Measurements from ENCODE around the gene TKTL2.

Gene TKTL2, protein sequence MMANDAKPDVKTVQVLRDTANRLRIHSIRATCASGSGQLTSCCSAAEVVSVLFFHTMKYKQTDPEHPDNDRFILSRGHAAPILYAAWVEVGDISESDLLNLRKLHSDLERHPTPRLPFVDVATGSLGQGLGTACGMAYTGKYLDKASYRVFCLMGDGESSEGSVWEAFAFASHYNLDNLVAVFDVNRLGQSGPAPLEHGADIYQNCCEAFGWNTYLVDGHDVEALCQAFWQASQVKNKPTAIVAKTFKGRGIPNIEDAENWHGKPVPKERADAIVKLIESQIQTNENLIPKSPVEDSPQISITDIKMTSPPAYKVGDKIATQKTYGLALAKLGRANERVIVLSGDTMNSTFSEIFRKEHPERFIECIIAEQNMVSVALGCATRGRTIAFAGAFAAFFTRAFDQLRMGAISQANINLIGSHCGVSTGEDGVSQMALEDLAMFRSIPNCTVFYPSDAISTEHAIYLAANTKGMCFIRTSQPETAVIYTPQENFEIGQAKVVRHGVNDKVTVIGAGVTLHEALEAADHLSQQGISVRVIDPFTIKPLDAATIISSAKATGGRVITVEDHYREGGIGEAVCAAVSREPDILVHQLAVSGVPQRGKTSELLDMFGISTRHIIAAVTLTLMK

DNA sequence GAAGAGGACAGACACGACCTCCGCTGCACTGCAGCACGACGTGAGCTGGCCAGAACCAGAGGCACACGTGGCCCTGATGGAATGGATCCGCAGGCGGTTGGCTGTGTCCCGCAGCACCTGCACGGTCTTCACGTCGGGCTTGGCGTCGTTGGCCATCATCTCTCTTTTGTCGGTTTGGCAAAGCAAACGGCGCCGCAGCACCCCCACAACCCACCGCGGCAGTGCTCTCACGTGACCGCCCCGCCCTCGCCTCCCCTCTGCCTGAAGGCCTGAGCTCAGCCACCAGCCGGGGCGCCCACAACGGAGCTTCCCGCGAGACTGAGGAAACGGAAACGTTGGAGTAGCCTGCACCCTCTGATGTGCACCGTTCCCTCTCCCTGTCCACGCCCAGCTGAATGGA lies at the start of gene TKTL2:
TKTL2 (minus strand) TSS at position 179 of the 400 bp plus-strand sequence; CDS start at position 159, 20 bp downstream.
- in situ Hi-C loops (cut with MboI; ENCODE audit: low sequenced_read_pairs) = no loop called here

DNA sequence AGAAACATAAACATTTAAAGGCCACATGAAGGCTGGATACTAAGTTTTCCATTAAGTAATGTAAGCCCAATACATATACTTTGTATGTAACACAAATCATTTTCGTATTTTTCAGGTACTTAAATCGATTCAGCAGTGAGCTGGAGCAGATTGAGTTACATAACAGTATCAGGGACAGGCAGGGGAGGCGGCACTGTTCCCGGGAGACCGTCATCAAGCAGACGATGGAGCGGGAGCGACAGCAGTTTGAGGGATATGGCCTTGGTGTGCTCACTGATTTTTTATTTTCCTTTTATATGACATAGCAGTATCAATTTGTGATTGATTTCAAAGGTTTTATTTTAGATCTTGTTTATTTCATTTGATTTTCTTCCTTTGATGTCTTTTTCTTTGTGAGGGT lies 41.6 kb upstream of the TKTL2 start:
- in situ Hi-C loops (cut with MboI; ENCODE audit: low sequenced_read_pairs) = no loop called here

DNA sequence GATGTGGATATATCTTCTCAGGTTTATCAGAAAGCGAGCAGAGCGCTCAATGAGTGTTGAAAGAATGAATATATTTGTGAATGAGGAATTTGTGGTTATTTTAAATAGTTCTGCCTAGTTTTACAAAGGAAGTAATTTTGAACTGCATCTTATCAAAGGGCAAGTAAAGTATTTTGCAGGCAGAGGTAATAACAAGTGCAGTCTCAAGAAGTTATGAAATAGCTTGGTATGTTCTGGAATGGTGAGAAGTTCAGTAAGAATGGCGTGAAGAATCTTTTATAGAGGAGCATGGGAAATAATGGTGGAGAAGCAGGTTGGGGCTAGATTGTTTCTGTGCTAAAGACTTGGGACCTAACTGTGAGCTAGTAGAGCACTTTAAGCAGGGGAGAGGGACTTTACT lies 31.8 kb upstream of the TKTL2 start:
- in situ Hi-C loops (cut with MboI; ENCODE audit: low sequenced_read_pairs) = no loop called here

DNA sequence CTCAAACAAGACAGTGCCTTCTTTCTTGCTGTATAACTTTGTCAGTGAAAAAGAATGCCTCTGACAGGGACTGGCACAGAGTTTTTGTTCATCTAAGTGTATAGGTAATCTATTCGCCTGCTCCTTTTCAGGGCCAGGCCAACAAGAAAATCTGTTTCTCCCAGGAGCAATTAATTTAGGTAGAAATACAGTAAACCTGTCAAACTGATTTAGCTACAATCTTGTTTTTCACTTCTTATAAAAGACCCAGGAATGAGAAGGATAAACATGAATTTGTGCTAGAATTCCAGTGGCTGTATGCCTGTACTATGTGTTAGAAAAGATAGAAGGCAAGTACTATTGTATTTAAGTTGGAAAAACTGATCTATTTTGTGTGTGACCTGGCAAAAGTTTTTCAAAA lies 27.0 kb upstream of the TKTL2 start:
- in situ Hi-C loops (cut with MboI; ENCODE audit: low sequenced_read_pairs) = no loop called here

DNA sequence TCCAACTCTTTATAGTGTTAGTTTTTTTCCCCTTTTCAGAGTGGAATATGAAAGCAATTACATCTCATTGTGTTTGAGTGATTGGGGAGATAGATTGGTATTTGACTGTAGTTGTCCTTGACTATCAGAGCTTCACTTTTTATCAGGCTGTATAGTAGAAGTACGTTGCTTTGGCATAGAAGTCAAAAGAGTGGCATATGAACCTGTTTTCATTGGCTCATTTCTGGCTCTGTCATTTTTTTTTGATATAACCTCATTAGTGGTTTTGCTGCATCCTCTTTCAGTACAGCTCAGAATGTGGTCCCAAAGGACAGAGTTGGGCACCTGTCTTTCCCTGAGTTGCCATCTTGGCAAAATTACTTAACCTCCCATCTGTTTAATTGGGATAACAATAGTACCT lies 22.3 kb upstream of the TKTL2 start:
- in situ Hi-C loops (cut with MboI; ENCODE audit: low sequenced_read_pairs) = no loop called here

DNA sequence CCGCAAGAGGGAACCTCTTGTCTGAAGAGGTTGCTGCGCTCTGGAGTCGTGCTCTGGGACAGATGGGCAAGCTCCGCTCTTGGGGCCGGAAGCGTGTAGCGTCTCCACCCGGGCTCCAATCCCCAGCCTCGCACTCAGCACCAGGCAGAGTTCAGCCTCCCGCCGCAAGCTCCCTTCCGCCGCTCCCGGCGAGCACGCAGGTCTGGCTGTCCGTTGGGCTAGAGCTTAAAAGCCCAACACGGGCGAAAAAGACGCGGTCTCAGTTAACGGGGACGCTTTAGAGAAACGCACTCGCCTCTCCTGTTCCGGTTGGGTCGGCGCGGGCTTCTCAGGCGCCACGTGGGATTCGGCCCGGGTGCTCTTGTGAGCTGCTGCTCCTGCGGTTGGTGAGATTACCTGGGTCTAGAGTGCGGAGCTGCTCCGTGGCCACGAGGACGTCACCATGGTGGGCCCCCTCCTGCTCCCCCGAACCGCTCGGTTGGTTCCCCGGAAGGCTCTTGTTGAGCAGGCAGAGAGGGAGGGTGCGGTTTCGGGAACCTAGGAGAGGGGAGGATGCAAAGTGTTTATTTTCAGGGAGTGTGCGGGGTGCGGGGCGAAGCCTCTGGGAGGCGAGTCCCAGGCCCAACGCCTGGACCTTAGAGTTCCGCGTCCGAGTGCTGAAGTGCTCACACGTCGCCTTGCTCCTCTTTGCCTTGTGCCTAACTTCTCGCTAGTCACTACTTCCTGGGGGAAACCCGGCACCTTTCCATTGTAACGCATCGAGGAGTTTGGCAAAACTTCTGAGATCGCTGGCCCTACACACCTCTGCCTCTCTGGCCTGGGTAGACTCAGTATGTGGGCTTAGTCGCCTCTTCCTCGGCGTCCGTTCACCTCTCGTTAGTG lies 21.0 kb upstream of the TKTL2 start, which contains the start of gene TMA16:
TMA16 (plus strand) TSS at position 331 of the 882 bp plus-strand sequence; CDS start at position 443, 112 bp downstream.
- in situ Hi-C loops (cut with MboI; ENCODE audit: low sequenced_read_pairs) = no loop called here

GRCh38 chr4:163493643-163494359 lies 20.2 kb upstream of the TKTL2 start:
- in situ Hi-C loops (cut with MboI; ENCODE audit: low sequenced_read_pairs) = no loop called here

DNA sequence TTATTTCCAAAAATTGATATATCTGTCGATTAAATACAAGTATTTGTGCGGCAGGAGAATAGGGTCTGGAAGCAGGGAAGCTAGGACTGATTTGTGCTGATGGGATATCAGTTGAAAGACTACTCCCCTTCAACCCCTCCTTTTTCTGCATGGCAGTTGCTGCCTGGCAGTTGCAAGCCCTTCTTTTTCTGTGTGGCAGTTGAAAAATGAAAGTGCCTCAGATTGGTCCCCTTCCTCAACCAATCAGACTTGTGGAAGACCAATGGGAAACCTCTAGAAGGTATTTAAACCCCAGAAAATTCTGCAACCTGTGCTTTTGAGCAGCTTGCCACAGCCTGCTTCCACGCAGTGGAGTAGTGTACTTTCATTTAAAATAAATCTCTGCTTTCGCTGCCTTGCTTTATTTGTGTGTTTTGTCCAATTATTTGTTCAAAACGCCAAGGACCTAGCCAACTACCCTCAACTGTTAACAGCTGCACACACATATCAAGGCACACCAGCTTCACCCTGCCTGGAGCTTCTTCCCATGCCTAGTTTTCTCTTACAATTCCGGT lies 19.5 kb upstream of the TKTL2 start:
- in situ Hi-C loops (cut with MboI; ENCODE audit: low sequenced_read_pairs) = no loop called here

- in situ Hi-C loops (cut with MboI; ENCODE audit: low sequenced_read_pairs) = no loop called here
These were observed 16.4 kb upstream of the TKTL2 start for GRCh38 chr4:163489929-163490328.

GRCh38 chr4:163486321-163486720 lies 12.8 kb upstream of the TKTL2 start:
- in situ Hi-C loops (cut with MboI; ENCODE audit: low sequenced_read_pairs) = no loop called here

DNA sequence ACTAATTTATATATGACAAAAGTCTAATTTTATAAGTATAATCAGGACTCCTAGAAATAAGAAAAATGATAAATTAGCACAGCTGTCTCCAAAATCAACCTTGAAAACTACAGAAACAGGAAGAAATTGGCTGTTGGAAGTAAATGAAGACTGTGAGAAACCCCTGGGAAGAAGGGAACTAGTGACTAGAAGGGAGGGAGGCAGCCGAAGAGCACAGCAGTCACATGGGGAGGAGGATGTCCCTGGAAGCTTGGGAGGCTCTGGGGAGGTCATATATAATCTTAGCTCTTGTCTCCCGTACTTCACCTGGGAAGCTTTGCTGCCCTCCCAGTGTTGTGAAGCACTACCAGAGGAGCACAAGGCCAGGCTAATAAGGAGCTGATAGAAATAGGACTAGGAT lies 12.0 kb upstream of the TKTL2 start:
- in situ Hi-C loops (cut with MboI; ENCODE audit: low sequenced_read_pairs) = no loop called here

DNA sequence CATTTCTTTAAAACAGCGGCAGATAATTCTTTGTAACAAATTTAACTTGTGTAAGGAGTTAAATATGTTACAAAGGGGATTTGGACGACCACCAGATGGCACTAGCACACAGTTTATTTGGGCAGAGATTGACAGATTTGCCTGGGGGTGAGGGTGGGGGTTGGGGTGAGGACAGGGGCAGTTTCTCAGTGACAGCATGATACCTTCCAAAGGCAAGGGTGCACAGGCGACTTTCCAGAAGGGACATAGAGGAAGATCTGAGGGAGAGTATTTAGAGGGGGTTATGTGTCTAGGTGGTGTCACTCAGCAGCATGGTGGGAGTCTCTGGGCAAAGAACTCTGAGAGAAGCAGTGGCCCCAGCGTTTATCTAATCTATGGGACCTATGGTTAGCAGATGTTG lies 11.4 kb upstream of the TKTL2 start:
- in situ Hi-C loops (cut with MboI; ENCODE audit: low sequenced_read_pairs) = no loop called here

- in situ Hi-C loops (cut with MboI; ENCODE audit: low sequenced_read_pairs) = no loop called here
These were observed 8.6 kb upstream of the TKTL2 start for GRCh38 chr4:163482190-163482589.

- in situ Hi-C loops (cut with MboI; ENCODE audit: low sequenced_read_pairs) = no loop called here
These were observed 3.3 kb upstream of the TKTL2 start for GRCh38 chr4:163476761-163477438.

DNA sequence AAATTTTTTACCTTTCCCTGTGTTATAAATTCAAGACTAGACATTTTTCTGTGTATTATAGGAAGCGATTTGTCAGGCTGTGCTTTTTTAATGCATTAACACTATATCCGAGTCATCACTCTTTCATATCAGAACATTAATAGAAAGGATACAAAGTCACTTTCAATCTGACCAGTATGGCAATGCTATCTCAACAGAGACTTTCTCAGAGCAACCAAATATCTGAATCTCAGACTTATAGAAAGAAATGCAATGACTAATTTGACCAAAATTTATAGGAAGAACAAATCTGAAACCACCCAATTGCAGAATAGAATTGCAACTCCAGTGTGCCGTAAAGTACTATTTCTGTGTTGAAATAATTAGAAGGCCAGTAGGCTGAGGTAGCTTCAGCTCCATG lies 473 bp upstream of the TKTL2 start:
- in situ Hi-C loops (cut with MboI; ENCODE audit: low sequenced_read_pairs) = no loop called here

DNA sequence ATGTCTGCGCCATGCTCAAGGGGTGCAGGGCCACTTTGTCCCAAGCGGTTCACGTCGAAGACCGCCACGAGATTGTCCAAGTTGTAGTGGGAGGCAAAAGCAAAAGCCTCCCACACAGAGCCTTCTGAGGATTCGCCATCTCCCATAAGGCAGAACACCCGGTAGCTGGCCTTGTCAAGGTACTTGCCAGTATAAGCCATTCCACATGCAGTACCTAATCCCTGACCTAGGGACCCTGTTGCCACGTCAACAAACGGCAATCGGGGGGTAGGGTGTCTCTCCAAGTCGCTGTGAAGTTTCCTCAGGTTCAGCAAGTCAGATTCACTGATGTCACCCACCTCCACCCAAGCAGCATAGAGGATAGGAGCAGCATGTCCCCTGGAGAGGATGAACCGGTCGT lies 424 bp downstream of the TKTL2 start:
- in situ Hi-C loops (cut with MboI; ENCODE audit: low sequenced_read_pairs) = no loop called here

GRCh38 chr4:163470391-163470790 lies 3.2 kb downstream of the TKTL2 start:
- in situ Hi-C loops (cut with MboI; ENCODE audit: low sequenced_read_pairs) = no loop called here

DNA sequence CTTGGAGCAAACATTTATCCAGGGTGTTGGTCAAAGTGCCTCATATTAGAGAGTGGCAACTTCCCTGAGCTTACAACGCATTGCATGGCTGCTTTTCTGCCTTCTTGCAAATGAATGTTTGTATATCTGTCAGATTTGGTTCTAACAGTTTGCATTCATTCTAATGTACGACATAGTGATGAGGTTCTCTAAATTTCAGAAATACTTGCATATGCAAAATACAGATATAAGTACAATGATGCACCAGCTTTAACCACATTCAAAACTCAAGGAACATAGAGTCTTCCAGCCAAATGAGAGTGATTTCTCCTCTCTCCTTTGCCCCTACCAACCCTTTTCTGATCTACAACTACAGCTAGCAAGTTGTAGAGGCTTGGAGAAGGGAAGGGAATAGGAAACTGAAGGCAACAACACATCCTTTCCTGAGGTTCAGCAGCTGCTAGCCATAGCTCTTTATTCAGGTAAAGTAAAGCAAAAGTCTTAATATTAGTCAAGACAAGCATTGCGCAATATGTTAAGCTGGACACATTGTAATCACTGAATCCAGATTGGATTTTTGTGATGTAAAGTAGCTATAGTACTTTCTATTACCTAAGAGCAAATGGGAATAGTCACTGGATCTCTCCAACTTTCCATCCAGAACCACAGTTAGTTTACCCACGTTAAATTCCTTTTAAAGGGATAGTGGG lies 6.3 kb downstream of the TKTL2 start:
- in situ Hi-C loops (cut with MboI; ENCODE audit: low sequenced_read_pairs) = no loop called here

GRCh38 chr4:163462556-163462955 lies 11.0 kb downstream of the TKTL2 start:
- in situ Hi-C loops (cut with MboI; ENCODE audit: low sequenced_read_pairs) = no loop called here
